ENCODE data around the gene RAB3B.

DNA sequence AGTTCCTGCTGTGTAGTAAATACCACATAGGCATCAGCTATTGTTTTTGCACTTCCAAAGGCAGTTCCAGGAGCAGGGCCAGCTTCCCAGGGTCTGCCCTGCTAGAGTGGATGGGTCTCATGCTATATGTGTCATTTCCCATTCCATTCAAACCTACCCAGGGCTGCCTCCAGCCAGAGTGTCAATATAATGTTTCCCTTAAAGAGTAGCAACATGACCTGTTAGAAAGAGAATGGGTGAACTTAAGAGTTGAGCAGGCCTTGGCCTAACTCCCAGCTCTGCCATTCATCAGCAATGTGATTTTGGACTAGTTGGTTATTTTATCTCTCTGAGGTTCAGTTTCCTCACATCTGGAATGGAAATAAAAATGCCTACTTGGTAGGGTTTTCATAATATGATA, 44.9 kb downstream of the RAB3B start:
- TF ChIP-seq, protein P1, sequence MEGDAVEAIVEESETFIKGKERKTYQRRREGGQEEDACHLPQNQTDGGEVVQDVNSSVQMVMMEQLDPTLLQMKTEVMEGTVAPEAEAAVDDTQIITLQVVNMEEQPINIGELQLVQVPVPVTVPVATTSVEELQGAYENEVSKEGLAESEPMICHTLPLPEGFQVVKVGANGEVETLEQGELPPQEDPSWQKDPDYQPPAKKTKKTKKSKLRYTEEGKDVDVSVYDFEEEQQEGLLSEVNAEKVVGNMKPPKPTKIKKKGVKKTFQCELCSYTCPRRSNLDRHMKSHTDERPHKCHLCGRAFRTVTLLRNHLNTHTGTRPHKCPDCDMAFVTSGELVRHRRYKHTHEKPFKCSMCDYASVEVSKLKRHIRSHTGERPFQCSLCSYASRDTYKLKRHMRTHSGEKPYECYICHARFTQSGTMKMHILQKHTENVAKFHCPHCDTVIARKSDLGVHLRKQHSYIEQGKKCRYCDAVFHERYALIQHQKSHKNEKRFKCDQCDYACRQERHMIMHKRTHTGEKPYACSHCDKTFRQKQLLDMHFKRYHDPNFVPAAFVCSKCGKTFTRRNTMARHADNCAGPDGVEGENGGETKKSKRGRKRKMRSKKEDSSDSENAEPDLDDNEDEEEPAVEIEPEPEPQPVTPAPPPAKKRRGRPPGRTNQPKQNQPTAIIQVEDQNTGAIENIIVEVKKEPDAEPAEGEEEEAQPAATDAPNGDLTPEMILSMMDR (IDR thresholded peaks at IDR 0.05) = no peak
- TF ChIP-seq POLR2A (IDR thresholded peaks at IDR 0.05) (no peak), POLR2AphosphoS5 (IDR thresholded peaks at IDR 0.05) (no peak)

All from breast epithelium (tissue), 3 donors.